HepG2 (cell line): ENCODE measurements around the gene MTA2. TPM values are rescaled to one million over a fixed set of nuclear protein-coding genes. Genes with fewer than 3 reads are reported as not detected.

Experiments used
- ASH2L ChIP-seq: fragments of 300-600, 200-600 bp; sonication (generic); IDR thresholded peaks from 2 replicates; pipeline ENCODE4 v1.7.0; 2017; ENCODE audit warnings: low read depth, mild to moderate bottlenecking, moderate library complexity, mixed read lengths, low read length; ENCODE audit not compliant: insufficient read length
- BCL6 ChIP-seq: IDR thresholded peaks from 2 replicates; pipeline ENCODE4 v1.6.1; 2016; ENCODE audit warnings: missing genetic modification reagents, missing compliant biosample characterization
- EEA1 ChIP-seq: sonication (generic); formaldehyde crosslinking; IDR thresholded peaks from 2 replicates; pipeline ENCODE4 v1.5.1; 2020; ENCODE audit warnings: mild to moderate bottlenecking, missing genetic modification reagents, borderline replicate concordance
- ELF3 ChIP-seq: IDR thresholded peaks from 2 replicates; pipeline ENCODE4 v1.6.1; 2016; ENCODE audit warnings: missing genetic modification reagents, missing compliant biosample characterization
- ESRRA ChIP-seq: sonication (generic); formaldehyde crosslinking; IDR thresholded peaks from 2 replicates; pipeline ENCODE4 v1.5.1; 2020; ENCODE audit warnings: mild to moderate bottlenecking, low read depth, missing genetic modification reagents
- GABPA ChIP-seq, 2 experiments: IDR thresholded peaks; 2 replicates each; pipeline ENCODE4 v1.6.1; 2011 to 2016; ENCODE audit warnings: low read depth in 2 of 2, low read length in 1 of 2, missing biosample characterization in 1 of 2, missing genetic modification characterization in 1 of 2
- HDAC6 ChIP-seq: fragments of 200-600 bp; sonication (generic); IDR thresholded peaks from 2 replicates; pipeline ENCODE4 v1.7.0; 2017; ENCODE audit warnings: mild to moderate bottlenecking, antibody characterized with exemption, low read length, low read depth
- IKZF1 ChIP-seq: fragments of 450-650 bp; IDR thresholded peaks from 2 replicates; pipeline ENCODE4 v1.7.1; 2016
- NR2F1 ChIP-seq, 2 experiments: fragments of 450-650 bp in 1 of 2; formaldehyde crosslinking in 1 of 2; IDR thresholded peaks; 2 replicates each; pipeline versions ENCODE4 v1.5.0 to v1.6.1; 2016 to 2020; ENCODE audit warnings: mild to moderate bottlenecking in 1 of 2, missing compliant biosample characterization in 1 of 2, missing genetic modification reagents in 1 of 2, moderate library complexity in 1 of 2
- NR2F2 ChIP-seq: IDR thresholded peaks from 2 replicates; pipeline ENCODE4 v1.6.1; 2012; ENCODE audit warnings: low read depth, inconsistent platforms, borderline replicate concordance
- PCBP1 ChIP-seq: fragments of 200-400 bp; formaldehyde crosslinking; IDR thresholded peaks from 2 replicates; pipeline ENCODE4 v1.6.1; 2017; ENCODE audit warnings: mild to moderate bottlenecking, low read depth, low read length, borderline replicate concordance
- SMYD3 ChIP-seq: sonication (generic); formaldehyde crosslinking; IDR thresholded peaks from 2 replicates; pipeline ENCODE4 v1.8.1; 2023; ENCODE audit warnings: mild to moderate bottlenecking, missing genetic modification reagents
- SRSF9 ChIP-seq: fragments of 200-400 bp; formaldehyde crosslinking; IDR thresholded peaks from 2 replicates; pipeline ENCODE4 v1.6.1; 2018; ENCODE audit warnings: borderline replicate concordance, mild to moderate bottlenecking, low read depth, low read length; ENCODE audit not compliant: insufficient read depth, poor library complexity, severe bottlenecking
- ZBTB7A ChIP-seq: sonication (generic); formaldehyde crosslinking; IDR thresholded peaks from 2 replicates; pipeline ENCODE4 v1.8.0; 2022; ENCODE audit warnings: mild to moderate bottlenecking, missing genetic modification reagents
- ZMAT3 ChIP-seq: sonication (generic); formaldehyde crosslinking; conservative IDR thresholded peaks from 2 replicates; pipeline ENCODE4 v1.7.0; 2021; ENCODE audit warnings: missing genetic modification reagents
- ZNF143 ChIP-seq: sonication (generic); formaldehyde crosslinking; IDR thresholded peaks from 2 replicates; pipeline ENCODE4 v1.4.0; 2020; ENCODE audit warnings: missing genetic modification reagents
- ZNF367 ChIP-seq: sonication (generic); formaldehyde crosslinking; IDR thresholded peaks from 2 replicates; pipeline ENCODE4 v1.4.0; 2020; ENCODE audit warnings: missing genetic modification reagents, borderline replicate concordance
- ZNF605 ChIP-seq: sonication (generic); formaldehyde crosslinking; IDR thresholded peaks from 2 replicates; pipeline ENCODE4 v1.8.0; 2022; ENCODE audit warnings: mild to moderate bottlenecking, missing genetic modification reagents
- ZNF790 ChIP-seq: sonication (generic); formaldehyde crosslinking; IDR thresholded peaks from 2 replicates; pipeline ENCODE4 v1.8.0; 2022; ENCODE audit warnings: missing genetic modification reagents, mild to moderate bottlenecking, borderline replicate concordance
- polyA plus RNA-seq, 8 experiments: library from polyadenylated mRNA; depleted of rRNA in 3 of 8; stranded (reverse) in 7 of 8; unstranded in 1 of 8; fragments of >200 nt; fragmentation: Illumina TruSeq in 4 of 8; extraction: Trizol in 4 of 8; gene quantifications; 2 replicates each; pipeline versions ENCODE4 v1.2.1 to v1.2.3, GENCODE V29; 2011 to 2016; ENCODE audit warnings: low read depth in 4 of 8, missing spikeins in 1 of 8, mixed read lengths in 1 of 8; ENCODE audit not compliant: insufficient read depth in 1 of 8
- total RNA-seq, 5 experiments: library from RNA; depleted of rRNA; stranded (reverse); fragments of >200 nt; fragmentation: Illumina TruSeq; extraction: Trizol; gene quantifications; 2 replicates each; pipeline ENCODE4 v1.2.3, GENCODE V29; 2016; ENCODE audit warnings: low read depth in 1 of 5
- TF ChIP-seq, protein P1 (sequence below): IDR thresholded peaks from 2 replicates; pipeline ENCODE4 v1.6.1; 2016; ENCODE audit warnings: missing genetic modification reagents, missing compliant biosample characterization
- TF ChIP-seq, protein P2 (sequence below): sonication (generic); formaldehyde crosslinking; IDR thresholded peaks from 2 replicates; pipeline ENCODE4 v1.4.0; 2020; ENCODE audit warnings: mild to moderate bottlenecking, missing genetic modification reagents
- TF ChIP-seq, protein P3 (sequence below): sonication (generic); formaldehyde crosslinking; IDR thresholded peaks from 2 replicates; pipeline ENCODE4 v1.5.0; 2020; ENCODE audit warnings: mild to moderate bottlenecking, missing genetic modification reagents
- TF ChIP-seq, protein P4 (sequence below): sonication (generic); formaldehyde crosslinking; IDR thresholded peaks from 2 replicates; pipeline ENCODE4 v1.5.0; 2020; ENCODE audit warnings: mild to moderate bottlenecking, missing genetic modification reagents

The MTA2 gene
- total and polyA plus RNA-seq, 2 of the 13 experiments (the other 11 are each of a cell fraction or from before 2014, with no cell fraction given) = 14.0 to 70.0 TPM

DNA sequence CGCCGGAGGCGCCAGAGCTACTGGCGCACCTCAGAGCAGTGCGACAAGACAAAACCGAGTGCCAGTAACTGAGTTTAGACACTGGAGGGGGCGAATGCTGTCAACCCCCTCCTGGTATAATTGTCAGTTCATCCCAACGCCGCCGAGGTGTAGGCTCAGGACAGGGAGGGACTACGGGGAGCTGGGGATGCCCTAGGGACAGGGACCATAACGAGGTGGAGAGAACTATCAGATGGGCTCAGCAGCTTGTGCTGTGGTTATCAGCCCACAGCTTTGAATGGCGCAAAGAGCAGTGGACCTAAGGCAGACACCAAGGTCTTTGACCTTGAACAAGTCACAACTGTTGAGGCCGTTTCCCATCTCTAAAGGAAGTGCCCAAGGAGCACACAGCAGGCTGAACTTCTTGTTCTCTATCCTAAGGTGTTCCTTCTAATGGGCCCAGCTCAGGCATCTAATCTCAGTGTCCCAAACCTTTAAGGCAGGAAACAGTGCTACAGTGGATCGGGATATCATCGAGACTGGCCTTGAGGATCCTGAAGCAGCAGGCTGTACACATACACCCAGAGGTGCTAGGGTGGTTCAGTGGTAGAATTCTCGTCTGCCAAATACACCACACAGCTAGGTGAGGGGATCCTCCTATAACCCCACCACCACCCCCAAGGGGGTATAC, 9.4 kb downstream of the MTA2 start (continued):
- TF ChIP-seq, protein P1, sequence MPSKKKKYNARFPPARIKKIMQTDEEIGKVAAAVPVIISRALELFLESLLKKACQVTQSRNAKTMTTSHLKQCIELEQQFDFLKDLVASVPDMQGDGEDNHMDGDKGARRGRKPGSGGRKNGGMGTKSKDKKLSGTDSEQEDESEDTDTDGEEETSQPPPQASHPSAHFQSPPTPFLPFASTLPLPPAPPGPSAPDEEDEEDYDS (CRISPR knock-in tag) = no peak
- no peak for TF ChIP-seq SMYD3
- TF ChIP-seq, protein P2, sequence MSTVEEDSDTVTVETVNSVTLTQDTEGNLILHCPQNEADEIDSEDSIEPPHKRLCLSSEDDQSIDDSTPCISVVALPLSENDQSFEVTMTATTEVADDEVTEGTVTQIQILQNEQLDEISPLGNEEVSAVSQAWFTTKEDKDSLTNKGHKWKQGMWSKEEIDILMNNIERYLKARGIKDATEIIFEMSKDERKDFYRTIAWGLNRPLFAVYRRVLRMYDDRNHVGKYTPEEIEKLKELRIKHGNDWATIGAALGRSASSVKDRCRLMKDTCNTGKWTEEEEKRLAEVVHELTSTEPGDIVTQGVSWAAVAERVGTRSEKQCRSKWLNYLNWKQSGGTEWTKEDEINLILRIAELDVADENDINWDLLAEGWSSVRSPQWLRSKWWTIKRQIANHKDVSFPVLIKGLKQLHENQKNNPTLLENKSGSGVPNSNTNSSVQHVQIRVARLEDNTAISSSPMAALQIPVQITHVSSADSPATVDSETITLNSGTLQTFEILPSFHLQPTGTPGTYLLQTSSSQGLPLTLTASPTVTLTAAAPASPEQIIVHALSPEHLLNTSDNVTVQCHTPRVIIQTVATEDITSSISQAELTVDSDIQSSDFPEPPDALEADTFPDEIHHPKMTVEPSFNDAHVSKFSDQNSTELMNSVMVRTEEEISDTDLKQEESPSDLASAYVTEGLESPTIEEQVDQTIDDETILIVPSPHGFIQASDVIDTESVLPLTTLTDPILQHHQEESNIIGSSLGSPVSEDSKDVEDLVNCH (CRISPR knock-in tag) = no peak
- no peak for TF ChIP-seq NR2F1 (CRISPR knock-in tag; IDR thresholded peaks at IDR 0.05)
- 0 out of 2 replicates have a peak, but pooled peaks have one; percentile 15 for TF ChIP-seq EEA1 (CRISPR knock-in tag)
- no peak for TF ChIP-seq BCL6
- no peak for TF ChIP-seq ZNF143 (CRISPR knock-in tag)
- TF ChIP-seq, protein P3, sequence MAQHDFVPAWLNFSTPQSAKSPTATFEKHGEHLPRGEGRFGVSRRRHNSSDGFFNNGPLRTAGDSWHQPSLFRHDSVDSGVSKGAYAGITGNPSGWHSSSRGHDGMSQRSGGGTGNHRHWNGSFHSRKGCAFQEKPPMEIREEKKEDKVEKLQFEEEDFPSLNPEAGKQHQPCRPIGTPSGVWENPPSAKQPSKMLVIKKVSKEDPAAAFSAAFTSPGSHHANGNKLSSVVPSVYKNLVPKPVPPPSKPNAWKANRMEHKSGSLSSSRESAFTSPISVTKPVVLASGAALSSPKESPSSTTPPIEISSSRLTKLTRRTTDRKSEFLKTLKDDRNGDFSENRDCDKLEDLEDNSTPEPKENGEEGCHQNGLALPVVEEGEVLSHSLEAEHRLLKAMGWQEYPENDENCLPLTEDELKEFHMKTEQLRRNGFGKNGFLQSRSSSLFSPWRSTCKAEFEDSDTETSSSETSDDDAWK = no peak
- TF ChIP-seq ZMAT3 = no peak
- no peak for TF ChIP-seq ASH2L
- peak; percentile 7; the same call in 1 of the 2 replicates for TF ChIP-seq NR2F2
- TF ChIP-seq SRSF9 = no peak
- TF ChIP-seq HDAC6 = no peak
- TF ChIP-seq GABPA (IDR thresholded peaks at IDR 0.05; ENCODE audit: low read depth, low read length) = no peak
- no peak for TF ChIP-seq GABPA (CRISPR knock-in tag; IDR thresholded peaks at IDR 0.05; ENCODE audit: low read depth)
- TF ChIP-seq ZBTB7A (CRISPR knock-in tag) = no peak
- no peak for TF ChIP-seq ZNF367 (CRISPR knock-in tag)
- no peak for TF ChIP-seq PCBP1
- no peak for TF ChIP-seq IKZF1
- no peak for TF ChIP-seq ZNF790 (CRISPR knock-in tag)
- TF ChIP-seq ZNF605 (CRISPR knock-in tag) = no peak
- no peak for TF ChIP-seq ELF3 (CRISPR knock-in tag)
- TF ChIP-seq ESRRA = peak; percentile 30; the same call in 1 of the 2 replicates
- TF ChIP-seq, protein P4, sequence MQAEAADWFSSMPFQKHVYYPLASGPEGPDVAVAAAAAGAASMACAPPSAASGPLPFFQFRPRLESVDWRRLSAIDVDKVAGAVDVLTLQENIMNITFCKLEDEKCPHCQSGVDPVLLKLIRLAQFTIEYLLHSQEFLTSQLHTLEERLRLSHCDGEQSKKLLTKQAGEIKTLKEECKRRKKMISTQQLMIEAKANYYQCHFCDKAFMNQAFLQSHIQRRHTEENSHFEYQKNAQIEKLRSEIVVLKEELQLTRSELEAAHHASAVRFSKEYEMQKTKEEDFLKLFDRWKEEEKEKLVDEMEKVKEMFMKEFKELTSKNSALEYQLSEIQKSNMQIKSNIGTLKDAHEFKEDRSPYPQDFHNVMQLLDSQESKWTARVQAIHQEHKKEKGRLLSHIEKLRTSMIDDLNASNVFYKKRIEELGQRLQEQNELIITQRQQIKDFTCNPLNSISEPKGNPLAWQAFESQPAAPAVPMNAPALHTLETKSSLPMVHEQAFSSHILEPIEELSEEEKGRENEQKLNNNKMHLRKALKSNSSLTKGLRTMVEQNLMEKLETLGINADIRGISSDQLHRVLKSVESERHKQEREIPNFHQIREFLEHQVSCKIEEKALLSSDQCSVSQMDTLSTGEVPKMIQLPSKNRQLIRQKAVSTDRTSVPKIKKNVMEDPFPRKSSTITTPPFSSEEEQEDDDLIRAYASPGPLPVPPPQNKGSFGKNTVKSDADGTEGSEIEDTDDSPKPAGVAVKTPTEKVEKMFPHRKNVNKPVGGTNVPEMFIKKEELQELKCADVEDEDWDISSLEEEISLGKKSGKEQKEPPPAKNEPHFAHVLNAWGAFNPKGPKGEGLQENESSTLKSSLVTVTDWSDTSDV (CRISPR knock-in tag) = 0 out of 2 replicates have a peak, but pooled peaks have one; percentile 1
